GM23248 (cell line): ENCODE results near the gene NANS. TPM values are rescaled to one million over a fixed set of nuclear protein-coding genes. Genes with fewer than 3 reads are reported as not detected.
"Not testable (repeated sequence)": the region's sequence is repeated elsewhere in the genome, so short reads cannot be mapped to it uniquely, and the experiment has no call there.

Experiments used
- DNase-seq: peaks from one replicate; pipeline ENCODE4 v3.0.0-alpha.2; 2015
- H2AFZ ChIP-seq: fragments of 200-600 bp; sonication (generic); 2 replicates; pipeline ENCODE4 v1.6.1; 2016; ENCODE audit warnings: antibody characterized with exemption
- H3F3A ChIP-seq: fragments of 200-600 bp; sonication (generic); 2 replicates; pipeline ENCODE4 v1.6.1; 2016; ENCODE audit warnings: mild to moderate bottlenecking, antibody characterized with exemption, mixed run types; ENCODE audit not compliant: insufficient read depth
- H3K27ac ChIP-seq: fragments of 200-600 bp; sonication (generic); 2 replicates; pipeline ENCODE4 v1.5.1; 2016; ENCODE audit warnings: mild to moderate bottlenecking
- H3K27me3 ChIP-seq: fragments of 200-600 bp; sonication (generic); replicated peaks from 2 replicates; pipeline ENCODE4 v1.6.1; 2016; ENCODE audit warnings: mild to moderate bottlenecking; ENCODE audit not compliant: insufficient read depth
- H3K36me3 ChIP-seq: fragments of 200-600 bp; sonication (generic); 2 replicates; pipeline ENCODE4 v1.6.1; 2016; ENCODE audit warnings: low read depth, mild to moderate bottlenecking
- H3K4me1 ChIP-seq: fragments of 200-600 bp; sonication (generic); 2 replicates; pipeline ENCODE4 v1.6.1; 2016; ENCODE audit warnings: mild to moderate bottlenecking; ENCODE audit not compliant: insufficient read depth
- H3K4me2 ChIP-seq: fragments of 200-600 bp; sonication (generic); one replicate; pipeline ENCODE4 v1.6.1; 2016; ENCODE audit warnings: mild to moderate bottlenecking; ENCODE audit not compliant: unreplicated experiment
- H3K4me3 ChIP-seq: fragments of 200-600 bp; sonication (generic); 2 replicates; pipeline ENCODE4 v1.5.1; 2016; ENCODE audit warnings: mild to moderate bottlenecking
- H3K79me2 ChIP-seq: fragments of 200-600 bp; sonication (generic); 2 replicates; pipeline ENCODE4 v1.6.1; 2016; ENCODE audit warnings: mild to moderate bottlenecking; ENCODE audit not compliant: insufficient read depth
- H3K9ac ChIP-seq: fragments of 200-600 bp; sonication (generic); 2 replicates; pipeline ENCODE4 v1.6.1; 2016; ENCODE audit warnings: mild to moderate bottlenecking
- H3K9me2 ChIP-seq: fragments of 200-600 bp; sonication (generic); 2 replicates; pipeline ENCODE4 v1.6.1; 2016; ENCODE audit warnings: mixed run types, mild to moderate bottlenecking, moderate library complexity; ENCODE audit not compliant: insufficient read depth
- H3K9me3 ChIP-seq: fragments of 200-600 bp; sonication (generic); one replicate; pipeline ENCODE4 v1.6.1; 2017; ENCODE audit warnings: low read depth
- H4K20me1 ChIP-seq: fragments of 200-600 bp; sonication (generic); 2 replicates; pipeline ENCODE4 v1.6.0; 2016; ENCODE audit not compliant: insufficient read depth
- EZH2 ChIP-seq: fragments of 200-600 bp; sonication (generic); IDR thresholded peaks from 2 replicates; pipeline ENCODE4 v1.6.1; 2018; ENCODE audit warnings: antibody characterized with exemption, mild to moderate bottlenecking; ENCODE audit not compliant: insufficient read depth, poor library complexity, severe bottlenecking
- EZH2phosphoT487 ChIP-seq: fragments of 200-600 bp; sonication (generic); IDR thresholded peaks from 2 replicates; pipeline ENCODE4 v1.6.1; 2018; ENCODE audit warnings: antibody characterized with exemption, moderate library complexity, mild to moderate bottlenecking, low read depth; ENCODE audit not compliant: insufficient read depth
- WGBS, 2 experiments: methylation state at CpG; one replicate each; pipeline ENCODE4 v1.1.6; 2015 to 2017; ENCODE audit warnings: low lambda C conversion rate in 2 of 2, low coverage in 1 of 2; ENCODE audit errors: missing lambda C conversion rate in 2 of 2; 5-methylcytosine and 5-hydroxymethylcytosine counted together
- in situ Hi-C: fragments of 300-500 bp; cut with MboI; formaldehyde crosslinking; loops from 2 replicates; pipeline ENCODE4 v1.15.0; 2020
- polyA plus RNA-seq: library from polyadenylated mRNA; unstranded; fragments of >200 nt; fragmentation: Nextera tagmentation; extraction: Ambion mirVana; gene quantifications from 2 replicates; pipeline ENCODE4 v1.2.1, GENCODE V29; 2016
- small RNA-seq: library from RNA; depleted of rRNA; stranded (forward); fragments of <200 nt; gene quantifications from one replicate; pipeline ENCODE3, GENCODE V24; 2014; ENCODE audit warnings: low read depth, low replicate concordance
- total RNA-seq: library from RNA; depleted of rRNA; stranded (reverse); fragments of >200 nt; shearing (Covaris generic); gene quantifications from 2 replicates; pipeline ENCODE4 v1.2.3, GENCODE V29; 2014; rRNA removed

The NANS gene
- total and polyA plus RNA-seq, 2 experiments from 2014 or later, result 80.8 to 128 TPM

DNA sequence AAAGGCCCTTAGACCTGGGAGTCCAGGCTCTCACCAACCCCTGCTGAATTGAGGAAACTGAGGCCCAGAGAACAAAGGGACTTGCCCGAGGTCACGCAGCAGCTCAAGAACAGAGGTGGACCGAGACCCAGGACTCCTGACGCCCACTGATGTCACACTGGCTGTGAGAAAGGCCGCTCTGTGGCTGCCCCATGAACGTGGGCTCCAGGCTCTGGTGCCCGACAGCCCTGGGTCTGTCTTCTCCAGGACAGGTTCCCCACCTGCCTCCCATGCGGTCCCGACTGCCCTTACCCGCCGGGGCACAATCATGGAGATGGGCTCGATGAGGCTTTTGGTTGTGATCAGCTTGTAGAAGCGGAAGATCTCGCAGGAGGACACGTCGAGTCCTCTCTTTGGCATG is 71.8 kb downstream of the NANS start:
- Histone ChIP-seq H3K27me3 (no peaks in the 10 kb centered on the region), H3K9ac (no peak overlapping the region), H3K4me3 (no peak overlapping the region), H3K27ac (no peak overlapping the region), H3K4me1 (no peaks in the 10 kb centered on the region), H3K9me2 (no peaks in the 10 kb centered on the region), H2AFZ (no peak overlapping the region), H3K36me3 (no peaks in the 10 kb centered on the region), H3K4me2 (no peak overlapping the region), H3K79me2 (no peaks in the 10 kb centered on the region), H4K20me1 (no peaks in the 10 kb centered on the region), H3K9me3 (no peaks in the 10 kb centered on the region), H3F3A (no peaks in the 10 kb centered on the region)
- in situ Hi-C loops, result no loop called here
- WGBS, 2 experiments, result 83 to 85% methylated on average over 16 of the region's 16 CpGs
- no peak for DNase-seq
- TF ChIP-seq EZH2phosphoT487 (no peak), EZH2 (no peak)

DNA sequence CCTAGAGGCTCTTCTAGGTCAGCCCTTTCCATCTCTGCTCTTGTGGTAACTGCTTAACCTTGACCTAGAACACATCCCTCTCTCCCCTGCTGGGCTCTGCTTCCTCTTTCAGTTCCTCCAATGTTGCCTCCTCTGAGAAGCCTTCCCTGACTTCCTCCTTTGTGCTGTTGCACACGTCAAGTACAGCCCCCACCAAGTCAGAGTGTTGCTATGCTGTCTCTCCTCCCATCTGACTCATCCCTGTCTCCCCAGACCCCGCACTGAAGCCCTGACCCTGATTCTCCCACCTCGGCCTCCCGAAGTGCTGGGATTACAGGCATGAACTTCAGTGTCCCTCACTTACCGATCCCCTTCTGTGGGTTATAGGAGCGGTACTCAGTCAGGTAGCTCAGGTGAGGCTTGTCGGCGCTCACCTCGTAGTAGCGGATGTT is 72.9 kb downstream of the NANS start:
- in situ Hi-C loops, result no loop called here
- no peak overlapping the region for H3K4me2 ChIP-seq
- H3K4me1 ChIP-seq, result no peaks in the 10 kb centered on the region
- H3K9me2 ChIP-seq, result no peaks in the 10 kb centered on the region
- no peak overlapping the region for H3K4me3 ChIP-seq
- TF ChIP-seq EZH2 (no peak), EZH2phosphoT487 (no peak)
- no peaks in the 10 kb centered on the region for H3F3A ChIP-seq
- DNase-seq, result no peak
- 87 to 89% methylated on average over 10 of the region's 10 CpGs for WGBS, 2 experiments
- no peak overlapping the region for H2AFZ ChIP-seq
- H3K79me2 ChIP-seq, result no peaks in the 10 kb centered on the region
- no peaks in the 10 kb centered on the region for H3K36me3 ChIP-seq
- H4K20me1 ChIP-seq, result no peaks in the 10 kb centered on the region
- H3K27me3 ChIP-seq, result no peaks in the 10 kb centered on the region
- no peak overlapping the region for H3K9ac ChIP-seq
- H3K27ac ChIP-seq, result no peak overlapping the region
- no peaks in the 10 kb centered on the region for H3K9me3 ChIP-seq

DNA sequence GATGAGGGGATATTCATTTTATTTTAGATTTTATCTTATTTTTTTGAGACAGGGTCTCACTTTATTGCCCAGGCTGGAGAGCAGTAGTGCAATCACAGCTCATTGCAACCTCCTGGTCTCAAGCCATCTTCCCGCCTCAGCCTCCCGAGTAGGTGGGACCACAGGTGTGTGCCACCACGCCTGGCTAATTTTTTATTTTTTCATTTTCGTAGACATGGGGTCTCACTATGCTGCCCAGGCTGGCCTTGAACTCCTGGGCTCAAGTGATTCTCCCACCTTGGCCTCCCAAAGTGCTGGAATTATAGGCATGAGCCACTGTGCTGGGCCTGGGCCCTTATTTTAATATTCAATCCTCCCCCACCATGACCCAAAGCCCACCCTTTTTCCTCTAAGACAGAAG is 73.5 kb downstream of the NANS start:
- H3K4me1 ChIP-seq, H3K27me3 ChIP-seq, H3K36me3 ChIP-seq, H3K9me3 ChIP-seq, DNase-seq, H3K4me3 ChIP-seq, H4K20me1 ChIP-seq, in situ Hi-C loops, H3K79me2 ChIP-seq, H3F3A ChIP-seq, H2AFZ ChIP-seq, H3K27ac ChIP-seq, H3K9me2 ChIP-seq, H3K9ac ChIP-seq, H3K4me2 ChIP-seq: not testable (repeated sequence)
- WGBS, 2 experiments, result 75 to 79% methylated on average over 4 of the region's 4 CpGs

DNA sequence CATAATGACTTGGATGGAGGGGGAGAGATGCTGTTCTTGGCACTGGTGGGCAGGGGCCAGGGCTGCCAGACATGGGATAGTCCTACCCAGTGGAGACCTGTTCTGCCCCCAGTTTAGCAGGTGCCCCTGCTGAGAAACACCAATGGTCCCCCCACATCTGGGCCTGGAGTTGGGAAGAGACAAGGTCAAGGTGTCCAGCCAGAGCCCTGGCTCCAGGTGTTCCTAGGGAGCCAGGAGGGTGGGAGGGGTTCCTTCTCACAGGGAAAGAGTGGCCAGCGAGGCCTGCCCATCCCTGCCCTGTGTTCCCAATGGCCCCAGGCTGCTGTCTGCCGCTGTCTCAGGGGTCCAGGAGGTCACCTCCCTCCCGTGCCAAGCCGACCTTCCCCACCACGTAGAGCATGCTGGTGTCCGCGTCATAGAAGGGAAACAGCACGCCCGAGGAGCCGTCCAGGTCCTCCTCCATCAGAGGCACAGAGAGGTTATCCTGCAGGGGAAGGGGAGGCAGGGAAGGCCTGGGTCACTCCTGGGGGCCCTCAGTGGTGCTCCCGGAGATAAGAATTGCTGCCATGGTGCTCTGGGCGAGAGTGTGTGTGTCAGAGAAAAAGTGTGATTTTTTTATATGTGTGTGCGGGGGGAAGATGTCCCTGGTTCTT is 74.2 kb downstream of the NANS start:
- 72 to 76% methylated on average over 12 to 13 of the region's 13 CpGs for WGBS, 2 experiments
- no peaks in the 10 kb centered on the region for H4K20me1 ChIP-seq
- no peaks in the 10 kb centered on the region for H3K4me1 ChIP-seq
- H3F3A ChIP-seq, result no peaks in the 10 kb centered on the region
- no peak overlapping the region for H3K9ac ChIP-seq
- H3K9me2 ChIP-seq, result no peaks in the 10 kb centered on the region
- H3K27ac ChIP-seq, result no peak overlapping the region
- H3K4me2 ChIP-seq, result no peak overlapping the region
- DNase-seq, result no peak
- TF ChIP-seq EZH2phosphoT487 (no peak), EZH2 (no peak)
- H3K9me3 ChIP-seq, result no peaks in the 10 kb centered on the region
- in situ Hi-C loops, result no loop called here
- no peaks in the 10 kb centered on the region for H3K27me3 ChIP-seq
- no peaks in the 10 kb centered on the region for H3K36me3 ChIP-seq
- no peak overlapping the region for H2AFZ ChIP-seq
- no peak overlapping the region for H3K4me3 ChIP-seq
- H3K79me2 ChIP-seq, result no peaks in the 10 kb centered on the region

DNA sequence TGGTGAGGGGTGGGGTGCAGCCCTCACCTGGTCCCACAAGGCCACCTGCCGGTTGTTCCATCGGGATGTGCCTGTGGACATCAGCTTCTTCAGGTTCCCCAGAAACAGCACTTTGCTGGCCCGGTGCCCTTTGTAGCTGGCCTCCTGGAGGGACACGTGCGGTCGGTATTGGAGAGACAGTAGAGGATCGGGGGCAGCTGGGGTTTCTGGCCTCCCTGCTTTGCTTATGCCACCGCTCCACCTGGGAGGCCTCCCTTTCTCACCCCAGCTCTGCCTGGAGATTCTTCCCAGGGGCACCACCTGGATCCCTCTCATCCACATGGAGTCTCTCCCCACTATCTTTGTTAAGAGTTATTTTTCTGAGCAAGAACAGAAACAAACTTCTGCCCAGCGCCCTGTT is 75.6 kb downstream of the NANS start:
- no peaks in the 10 kb centered on the region for H3F3A ChIP-seq
- no peak overlapping the region for H3K27ac ChIP-seq
- no peak for DNase-seq
- TF ChIP-seq EZH2 (no peak), EZH2phosphoT487 (no peak)
- no peak overlapping the region for H3K9ac ChIP-seq
- in situ Hi-C loops, result no loop called here
- H3K27me3 ChIP-seq, result no peaks in the 10 kb centered on the region
- no peaks in the 10 kb centered on the region for H3K4me1 ChIP-seq
- no peak overlapping the region for H2AFZ ChIP-seq
- no peaks in the 10 kb centered on the region for H3K9me2 ChIP-seq
- no peak overlapping the region for H3K4me3 ChIP-seq
- no peaks in the 10 kb centered on the region for H3K36me3 ChIP-seq
- H3K9me3 ChIP-seq, result no peaks in the 10 kb centered on the region
- no peaks in the 10 kb centered on the region for H3K79me2 ChIP-seq
- H4K20me1 ChIP-seq, result no peaks in the 10 kb centered on the region
- no peak overlapping the region for H3K4me2 ChIP-seq
- WGBS, 2 experiments, result 65 to 70% methylated on average over 9 of the region's 9 CpGs

Small RNA genes lying within 50 kb of the gene (small RNA-seq; reads per million reads assigned to genes)
- gene RF00017 (not detected), gene RNU6-918P (not detected)

Other genes starting within 250 kb of the NANS start
- gene FOXE1, start 203.5 kb upstream of the NANS start, total RNA-seq, result not detected in 2 replicates
- gene FOXE1, start 203.5 kb upstream of the NANS start, polyA plus RNA-seq, result not detected in 2 replicates
- 13.0 and 14.3 TPM in 2 replicates for gene TRMO, start 134.2 kb upstream of the NANS start, total RNA-seq
- 9.6 and 10.5 TPM in 2 replicates for gene TRMO, start 134.2 kb upstream of the NANS start, polyA plus RNA-seq
- gene HEMGN, start 118.6 kb upstream of the NANS start, total RNA-seq, result not detected in 2 replicates
- gene HEMGN, start 118.6 kb upstream of the NANS start, polyA plus RNA-seq, result not detected in 2 replicates
- 11.2 and 35.3 TPM in 2 replicates for gene ANP32B, start 73.4 kb upstream of the NANS start, total RNA-seq
- gene ANP32B, start 73.4 kb upstream of the NANS start, polyA plus RNA-seq, result 137 and 138 TPM in 2 replicates
- 2.7 and 6.4 TPM in 2 replicates for gene TRIM14, start 62.5 kb downstream of the NANS start, total RNA-seq
- 7.8 and 8.0 TPM in 2 replicates for gene TRIM14, start 62.5 kb downstream of the NANS start, polyA plus RNA-seq
- 0.86 and 1.5 TPM in 2 replicates for gene CORO2A, start 135.9 kb downstream of the NANS start, total RNA-seq
- gene CORO2A, start 135.9 kb downstream of the NANS start, polyA plus RNA-seq, result 1.3 and 1.5 TPM in 2 replicates
- 57.5 and 58.4 TPM in 2 replicates for gene TBC1D2, start 198.9 kb downstream of the NANS start, total RNA-seq
- gene TBC1D2, start 198.9 kb downstream of the NANS start, polyA plus RNA-seq, result 56.2 and 58.9 TPM in 2 replicates